ENCODE data around the gene C16orf74. TPM values are rescaled to one million over a fixed set of nuclear protein-coding genes. Genes with fewer than 3 reads are reported as not detected.

C16orf74 gene
- polyA plus RNA-seq, 2 of the 4 experiments (the other 2 are of a cell fraction), result 3.8 to 9.1 TPM

DNA sequence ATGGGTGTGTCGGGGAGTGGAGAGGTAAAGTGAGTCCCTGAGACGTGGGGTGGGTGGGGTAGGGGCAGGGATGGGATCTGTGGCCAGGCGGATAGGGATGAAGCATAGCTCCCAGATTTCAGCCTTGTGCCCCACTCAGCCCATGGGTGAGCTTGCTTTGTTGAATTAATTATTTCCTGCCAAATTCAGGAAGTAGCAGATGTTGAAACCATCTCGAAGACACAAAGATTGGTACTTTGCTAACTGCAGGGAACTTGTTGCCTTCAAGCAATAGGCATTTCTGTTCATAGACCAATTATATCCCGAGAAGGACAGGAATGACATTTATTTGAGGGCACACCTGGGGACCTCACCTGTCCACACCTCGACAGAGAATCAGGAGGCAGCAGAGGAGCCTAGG, 11.0 kb upstream of the C16orf74 start:
- CTCF ChIA-PET, result interaction anchor here (0.8 to 5.6 kb wide), 6 partner anchors 11 to 486 kb away, joined by 3 to 43 read pairs (median 6); partner anchors contain the start of gene C16orf74
- TF ChIP-seq EHF (CRISPR knock-in tag; IDR thresholded peaks at IDR 0.05) (no peak), JUN (IDR thresholded peaks at IDR 0.05) (no peak), HOXA7 (CRISPR knock-in tag; IDR thresholded peaks at IDR 0.05) (no peak), FOSB (CRISPR knock-in tag; IDR thresholded peaks at IDR 0.05) (no peak), GATA3 (IDR thresholded peaks at IDR 0.05; ENCODE audit: borderline replicate concordance) (no peak), POLR2A (IDR thresholded peaks at IDR 0.05; ENCODE audit: low read length) (no peak), NFE2L2 (conservative IDR thresholded peaks at IDR 0.05; ENCODE audit: low read length) (no peak)
- no peak for ATAC-seq

DNA sequence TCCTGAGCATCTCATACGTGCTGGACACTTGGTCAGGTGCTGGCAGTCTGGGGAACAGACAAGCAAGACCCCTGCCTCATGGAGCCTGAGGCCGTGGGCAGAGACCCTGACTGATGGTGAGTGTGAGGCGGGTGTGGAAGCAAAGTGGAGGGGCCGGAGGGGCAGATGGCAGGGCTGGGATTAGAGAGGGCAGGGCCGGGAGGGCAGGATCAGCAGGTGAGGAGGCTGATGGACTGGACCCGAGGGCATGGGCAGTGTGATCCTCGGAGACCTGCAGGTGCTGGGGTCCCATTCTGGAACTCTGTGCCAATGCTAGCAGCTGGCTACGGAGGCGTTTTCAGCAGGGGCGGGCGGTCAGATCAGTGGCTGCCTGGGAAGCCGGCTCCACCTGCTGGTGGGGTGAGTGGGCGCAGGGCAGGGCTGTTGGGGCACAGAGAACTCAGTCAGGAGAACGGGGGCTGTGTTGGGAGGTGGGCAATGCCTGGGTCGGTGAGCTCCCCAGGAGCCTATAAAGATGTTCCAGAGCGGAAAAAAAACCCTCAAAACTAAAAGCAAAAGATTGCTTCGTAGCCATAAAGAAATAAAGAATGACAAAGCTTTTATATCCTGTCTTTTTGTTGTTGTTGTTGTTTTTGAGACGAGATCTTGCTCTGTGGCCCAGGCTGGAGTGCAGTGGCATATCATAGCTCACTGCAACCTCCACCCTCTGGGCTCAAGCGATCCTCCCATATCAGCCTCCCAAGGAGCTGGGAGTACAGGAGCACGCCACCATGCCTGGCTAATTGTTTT, 8.9 kb upstream of the C16orf74 start:
- ChIA-PET POLR2A (no interaction called here), CTCF (interaction anchor here (0.7 to 5.6 kb wide), 13 partner anchors 8 to 85 kb away, joined by 3 to 43 read pairs (median 4); partner anchors contain the start of gene C16orf74)
- ATAC-seq (peak; percentile 81 to 93; a peak in 5 of 6 replicates), DNase-seq (ENCODE audit: low read depth in 1 of 2, low spot score in 1 of 2) (peak; percentile 41 to 55), FAIRE-seq (no peak)
- Histone ChIP-seq H3K27ac (no peak overlapping the region), H3K4me3 (no peak overlapping the region), H3K9me3 (no peaks in the 10 kb centered on the region), H3K4me1 (no peaks in the 10 kb centered on the region), H3K4me2 (0 out of 3 replicates have a peak overlapping the region, but pooled peaks have one; percentile 36)
- 27% methylated on average over 20 of the region's 20 CpGs for WGBS (ENCODE audit: missing lambda C conversion rate)
- TF ChIP-seq RNF2 (IDR thresholded peaks at IDR 0.05; ENCODE audit: borderline replicate concordance, low read depth), result no peak
- peak; percentile 49 for TF ChIP-seq CTCF (IDR thresholded peaks at IDR 0.05)
- TF ChIP-seq EHF (CRISPR knock-in tag; IDR thresholded peaks at IDR 0.05), result no peak
- TF ChIP-seq SMC3 (IDR thresholded peaks at IDR 0.05), result peak; percentile 50
- peak; percentile 58 to 70 for TF ChIP-seq RAD21 (conservative IDR thresholded peaks at IDR 0.05 in 1 of 2, IDR thresholded peaks at IDR 0.05 in 1 of 2)

More for the DNA sequence above, 11.0 kb upstream of the C16orf74 start:
- DNase-seq (ENCODE audit: low read depth in 1 of 2, low spot score in 1 of 2) (no peak), FAIRE-seq (no peak)
- 52% methylated on average over 6 of the region's 6 CpGs for WGBS (ENCODE audit: missing lambda C conversion rate)
- no peak overlapping the region for H3K27ac ChIP-seq
- no peaks in the 10 kb centered on the region for H3K9me3 ChIP-seq
- H3K4me2 ChIP-seq, result no peak overlapping the region
- H3K4me1 ChIP-seq, result peaks cover under 1% of the 10 kb centered on the region
- no peak overlapping the region for H3K4me3 ChIP-seq
- POLR2A ChIA-PET, result no interaction called here

GRCh38 chr16:85759136-85759535, 8.2 kb upstream of the C16orf74 start:
- CTCF ChIA-PET, result interaction anchor here (1.2 to 5.6 kb wide), 6 partner anchors 11 to 84 kb away, joined by 3 to 43 read pairs (median 15); no protein-coding TSS in a partner anchor
- FAIRE-seq (no peak), ATAC-seq (no peak)

More at GRCh38 chr16:85759136-85759535, 8.2 kb upstream of the C16orf74 start:
- H3K4me1 ChIP-seq, result no peaks in the 10 kb centered on the region
- H3K4me2 ChIP-seq, result no peak overlapping the region
- H3K4me3 ChIP-seq, result no peak overlapping the region
- 76% methylated on average over 16 of the region's 16 CpGs for WGBS (ENCODE audit: missing lambda C conversion rate)
- DNase-seq (ENCODE audit: low read depth in 1 of 2, low spot score in 1 of 2), result no peak
- TF ChIP-seq EHF (CRISPR knock-in tag; IDR thresholded peaks at IDR 0.05) (no peak), NFE2L2 (conservative IDR thresholded peaks at IDR 0.05; ENCODE audit: low read length) (no peak), JUN (IDR thresholded peaks at IDR 0.05) (no peak), BHLHE40 (IDR thresholded peaks at IDR 0.05; ENCODE audit: low read depth, low read length) (no peak), FOSL2 (IDR thresholded peaks at IDR 0.05) (no peak), FOSL2 (CRISPR knock-in tag; IDR thresholded peaks at IDR 0.05) (no peak), HEYL (CRISPR knock-in tag; IDR thresholded peaks at IDR 0.05) (no peak), RCOR1 (IDR thresholded peaks at IDR 0.05; ENCODE audit: low read depth, low read length) (no peak), HOXB5 (CRISPR knock-in tag; IDR thresholded peaks at IDR 0.05) (no peak), EP300 (IDR thresholded peaks at IDR 0.05) (no peak), FOSB (CRISPR knock-in tag; IDR thresholded peaks at IDR 0.05) (no peak), CEBPB (IDR thresholded peaks at IDR 0.05) (no peak), RNF2 (IDR thresholded peaks at IDR 0.05; ENCODE audit: borderline replicate concordance, low read depth) (no peak), KDM5A (IDR thresholded peaks at IDR 0.05) (no peak), HOXB13 (CRISPR knock-in tag; IDR thresholded peaks at IDR 0.05; ENCODE audit: low read depth) (no peak), NR3C1 (IDR thresholded peaks at IDR 0.05) (no peak), JUNB (IDR thresholded peaks at IDR 0.05) (no peak), NPAS2 (CRISPR knock-in tag; IDR thresholded peaks at IDR 0.05; ENCODE audit: borderline replicate concordance) (no peak)
- TF ChIP-seq, protein P1, sequence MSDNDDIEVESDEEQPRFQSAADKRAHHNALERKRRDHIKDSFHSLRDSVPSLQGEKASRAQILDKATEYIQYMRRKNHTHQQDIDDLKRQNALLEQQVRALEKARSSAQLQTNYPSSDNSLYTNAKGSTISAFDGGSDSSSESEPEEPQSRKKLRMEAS (IDR thresholded peaks at IDR 0.05), result no peak
- TF ChIP-seq, protein P2, sequence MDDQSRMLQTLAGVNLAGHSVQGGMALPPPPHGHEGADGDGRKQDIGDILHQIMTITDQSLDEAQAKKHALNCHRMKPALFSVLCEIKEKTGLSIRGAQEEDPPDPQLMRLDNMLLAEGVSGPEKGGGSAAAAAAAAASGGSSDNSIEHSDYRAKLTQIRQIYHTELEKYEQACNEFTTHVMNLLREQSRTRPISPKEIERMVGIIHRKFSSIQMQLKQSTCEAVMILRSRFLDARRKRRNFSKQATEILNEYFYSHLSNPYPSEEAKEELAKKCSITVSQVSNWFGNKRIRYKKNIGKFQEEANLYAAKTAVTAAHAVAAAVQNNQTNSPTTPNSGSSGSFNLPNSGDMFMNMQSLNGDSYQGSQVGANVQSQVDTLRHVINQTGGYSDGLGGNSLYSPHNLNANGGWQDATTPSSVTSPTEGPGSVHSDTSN (IDR thresholded peaks at IDR 0.05), result no peak
- H3K27ac ChIP-seq, result no peak overlapping the region
- POLR2A ChIA-PET, result no interaction called here
- no peaks in the 10 kb centered on the region for H3K9me3 ChIP-seq
